Neural cell (in vitro differentiated cells): ENCODE data around the gene TAS1R2. TPM values are rescaled to one million over a fixed set of nuclear protein-coding genes. Genes with fewer than 3 reads are reported as not detected.

Source experiments
- H2AFZ ChIP-seq: fragments of 200-600, 300-800 bp; sonication (generic), shearing (Covaris generic); 2 replicates; pipeline ENCODE4 v1.6.0; 2014; ENCODE audit warnings: low read depth, mild to moderate bottlenecking, antibody characterized with exemption, low read length, moderate library complexity
- H3F3A ChIP-seq: fragments of 200-600 bp; shearing (Covaris generic); 2 replicates; pipeline ENCODE4 v1.6.1; 2016; ENCODE audit warnings: mild to moderate bottlenecking, moderate library complexity, mixed read lengths, antibody characterized with exemption, low read length; ENCODE audit not compliant: insufficient read depth, poor library complexity, severe bottlenecking
- H3K27ac ChIP-seq: fragments of 200-600, 300-800 bp; sonication (generic), shearing (Covaris generic); 2 replicates; pipeline ENCODE4 v1.5.1; 2014; ENCODE audit warnings: mild to moderate bottlenecking, low read length, moderate library complexity
- H3K27me3 ChIP-seq: fragments of 300-800, 200-600 bp; sonication (generic), shearing (Covaris generic); 2 replicates; pipeline ENCODE4 v1.6.0; 2014; ENCODE audit warnings: mild to moderate bottlenecking, low read depth, low read length, moderate library complexity; ENCODE audit not compliant: insufficient read depth
- H3K36me3 ChIP-seq: fragments of 300-800, 200-600 bp; sonication (generic), shearing (Covaris generic); 2 replicates; pipeline ENCODE4 v1.5.1; 2014; ENCODE audit warnings: mild to moderate bottlenecking, antibody characterized with exemption, low read length, moderate library complexity; ENCODE audit not compliant: insufficient read depth
- H3K4me2 ChIP-seq: fragments of 300-800, 200-600 bp; sonication (generic), shearing (Covaris generic); 2 replicates; pipeline ENCODE4 v1.6.0; 2014; ENCODE audit warnings: mild to moderate bottlenecking, low read length
- H3K4me3 ChIP-seq: fragments of 300-800, 200-600 bp; sonication (generic), shearing (Covaris generic); 2 replicates; pipeline ENCODE4 v1.5.1; 2014; ENCODE audit warnings: mild to moderate bottlenecking, low read length, moderate library complexity
- H3K79me2 ChIP-seq: fragments of 200-600 bp; shearing (Covaris generic); replicated peaks from 2 replicates; pipeline ENCODE4 v1.6.0; 2014; ENCODE audit warnings: mild to moderate bottlenecking, low read length, moderate library complexity; ENCODE audit not compliant: insufficient read depth
- H3K9ac ChIP-seq: fragments of 300-800, 200-600 bp; sonication (generic), shearing (Covaris generic); 2 replicates; pipeline ENCODE4 v1.6.1; 2016; ENCODE audit warnings: mild to moderate bottlenecking, low read length, mixed read lengths
- H3K9me2 ChIP-seq: fragments of 200-600 bp; shearing (Covaris generic); 2 replicates; pipeline ENCODE4 v1.6.1; 2016; ENCODE audit warnings: mild to moderate bottlenecking, low read length, mixed read lengths; ENCODE audit not compliant: insufficient read depth
- H3K9me3 ChIP-seq: fragments of 200-600, 300-800 bp; sonication (generic), shearing (Covaris generic); 2 replicates; pipeline ENCODE4 v1.6.1; 2016; ENCODE audit warnings: mild to moderate bottlenecking, mixed run types, low read length, moderate library complexity, mixed read lengths
- H4K20me1 ChIP-seq: fragments of 200-600 bp; shearing (Covaris generic); 2 replicates; pipeline ENCODE4 v1.6.1; 2016; ENCODE audit warnings: mild to moderate bottlenecking, mixed run types; ENCODE audit not compliant: insufficient read depth
- EP300 ChIP-seq: fragments of 450-650 bp; conservative IDR thresholded peaks from 2 replicates; pipeline ENCODE4 v1.6.1; 2014; ENCODE audit warnings: antibody characterized with exemption, mild to moderate bottlenecking, moderate library complexity; ENCODE audit not compliant: poor library complexity, severe bottlenecking
- EZH2 ChIP-seq: fragments of 200-600, 300-800 bp; shearing (Covaris generic), sonication (generic); IDR thresholded peaks from 2 replicates; pipeline ENCODE4 v1.6.1; 2014; ENCODE audit warnings: antibody characterized with exemption, low read length, borderline replicate concordance, mild to moderate bottlenecking; ENCODE audit not compliant: insufficient read depth, poor library complexity, severe bottlenecking
- MXI1 ChIP-seq: fragments of 450-650 bp; conservative IDR thresholded peaks from 2 replicates; pipeline ENCODE4 v1.6.1; 2014; ENCODE audit warnings: antibody characterized with exemption, mild to moderate bottlenecking; ENCODE audit not compliant: poor library complexity, severe bottlenecking
- POLR2AphosphoS5 ChIP-seq: IDR thresholded peaks from 2 replicates; pipeline ENCODE4 v1.6.1; 2012
- RAD21 ChIP-seq: fragments of 450-650 bp; conservative IDR thresholded peaks from 2 replicates; pipeline ENCODE4 v1.6.1; 2014; ENCODE audit warnings: antibody characterized with exemption, mild to moderate bottlenecking, moderate library complexity
- REST ChIP-seq: IDR thresholded peaks from 2 replicates; pipeline ENCODE4 v1.6.1; 2012; ENCODE audit warnings: borderline replicate concordance
- SMC3 ChIP-seq: fragments of 450-650 bp; conservative IDR thresholded peaks from 2 replicates; pipeline ENCODE4 v1.6.1; 2014; ENCODE audit warnings: antibody characterized with exemption, mild to moderate bottlenecking, moderate library complexity; ENCODE audit not compliant: poor library complexity
- TAF1 ChIP-seq: IDR thresholded peaks from 2 replicates; pipeline ENCODE4 v1.6.1; 2012; ENCODE audit warnings: low read depth
- polyA plus RNA-seq: library from polyadenylated mRNA; depleted of rRNA; stranded (reverse); fragments of >200 nt; gene quantifications from 2 replicates; pipeline ENCODE4 v1.2.3, GENCODE V29; 2014
- TF ChIP-seq, protein P1 (sequence below): fragments of 450-650 bp; IDR thresholded peaks from 2 replicates; pipeline ENCODE4 v1.5.1; 2014; ENCODE audit warnings: antibody characterized with exemption, mild to moderate bottlenecking, moderate library complexity; ENCODE audit not compliant: poor library complexity, severe bottlenecking

TAS1R2 gene
- polyA plus RNA-seq, 1 donor from 2014 or later, result not detected

GRCh38 chr1:18876210-18876609, 16.8 kb upstream of the TAS1R2 start:
- H3K9me3 ChIP-seq, result no peaks in the 10 kb centered on the region
- TF ChIP-seq EZH2, result no peak
- TF ChIP-seq MXI1, result no peak
- TF ChIP-seq, protein P1, sequence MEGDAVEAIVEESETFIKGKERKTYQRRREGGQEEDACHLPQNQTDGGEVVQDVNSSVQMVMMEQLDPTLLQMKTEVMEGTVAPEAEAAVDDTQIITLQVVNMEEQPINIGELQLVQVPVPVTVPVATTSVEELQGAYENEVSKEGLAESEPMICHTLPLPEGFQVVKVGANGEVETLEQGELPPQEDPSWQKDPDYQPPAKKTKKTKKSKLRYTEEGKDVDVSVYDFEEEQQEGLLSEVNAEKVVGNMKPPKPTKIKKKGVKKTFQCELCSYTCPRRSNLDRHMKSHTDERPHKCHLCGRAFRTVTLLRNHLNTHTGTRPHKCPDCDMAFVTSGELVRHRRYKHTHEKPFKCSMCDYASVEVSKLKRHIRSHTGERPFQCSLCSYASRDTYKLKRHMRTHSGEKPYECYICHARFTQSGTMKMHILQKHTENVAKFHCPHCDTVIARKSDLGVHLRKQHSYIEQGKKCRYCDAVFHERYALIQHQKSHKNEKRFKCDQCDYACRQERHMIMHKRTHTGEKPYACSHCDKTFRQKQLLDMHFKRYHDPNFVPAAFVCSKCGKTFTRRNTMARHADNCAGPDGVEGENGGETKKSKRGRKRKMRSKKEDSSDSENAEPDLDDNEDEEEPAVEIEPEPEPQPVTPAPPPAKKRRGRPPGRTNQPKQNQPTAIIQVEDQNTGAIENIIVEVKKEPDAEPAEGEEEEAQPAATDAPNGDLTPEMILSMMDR, result no peak
- no peak for TF ChIP-seq POLR2AphosphoS5
- no peak for TF ChIP-seq TAF1
- TF ChIP-seq EP300, result no peak
- TF ChIP-seq RAD21, result no peak
- no peak for TF ChIP-seq SMC3
- TF ChIP-seq REST, result no peak
- H3K27me3 ChIP-seq, result no peaks in the 10 kb centered on the region
- H4K20me1 ChIP-seq, result no peaks in the 10 kb centered on the region
- no peak overlapping the region for H2AFZ ChIP-seq
- H3K4me3 ChIP-seq, result no peak overlapping the region
- H3K9ac ChIP-seq, result no peak overlapping the region
- no peak overlapping the region for H3K27ac ChIP-seq
- no peaks in the 10 kb centered on the region for H3K9me2 ChIP-seq
- H3F3A ChIP-seq, result no peaks in the 10 kb centered on the region
- no peaks in the 10 kb centered on the region for H3K79me2 ChIP-seq
- no peak overlapping the region for H3K4me2 ChIP-seq
- no peaks in the 10 kb centered on the region for H3K36me3 ChIP-seq

- no peak overlapping the region for H3K9ac ChIP-seq
- H3F3A ChIP-seq, result no peaks in the 10 kb centered on the region
- H3K4me3 ChIP-seq, result no peak overlapping the region
- no peaks in the 10 kb centered on the region for H3K9me2 ChIP-seq
- no peak overlapping the region for H3K4me2 ChIP-seq
- no peaks in the 10 kb centered on the region for H3K36me3 ChIP-seq
- H3K27me3 ChIP-seq, result no peaks in the 10 kb centered on the region
- no peaks in the 10 kb centered on the region for H4K20me1 ChIP-seq
- TF ChIP-seq MXI1 (no peak), POLR2AphosphoS5 (no peak), SMC3 (no peak), EP300 (no peak), EZH2 (no peak), RAD21 (no peak)
- no peaks in the 10 kb centered on the region for H3K9me3 ChIP-seq
- H3K27ac ChIP-seq, result no peak overlapping the region
- no peak overlapping the region for H2AFZ ChIP-seq
- H3K79me2 ChIP-seq, result no peaks in the 10 kb centered on the region
Measured at GRCh38 chr1:18875796-18876128, 16.3 kb upstream of the TAS1R2 start.
